Mucosa of gallbladder (tissue), 1 donor: ENCODE data around the gene CHST12. TPM values are rescaled to one million over a fixed set of nuclear protein-coding genes. Genes with fewer than 3 reads are reported as not detected.
"Not testable (repeated sequence)": the region's sequence is repeated elsewhere in the genome, so short reads cannot be mapped to it uniquely, and the experiment has no call there.

Experiments
- DNase-seq: peaks from one replicate; pipeline ENCODE4 v3.0.0-alpha.2; 2020; ENCODE audit warnings: low spot score
- total RNA-seq: library from RNA; stranded (reverse); gene quantifications from one replicate; pipeline ENCODE4 v1.2.1, GENCODE V29; 2021
- donor health status: DM: no; HTN: no; CAD: no.

CHST12 gene
- total RNA-seq, 1 donor from 2014 or later = 26.8 TPM

DNA sequence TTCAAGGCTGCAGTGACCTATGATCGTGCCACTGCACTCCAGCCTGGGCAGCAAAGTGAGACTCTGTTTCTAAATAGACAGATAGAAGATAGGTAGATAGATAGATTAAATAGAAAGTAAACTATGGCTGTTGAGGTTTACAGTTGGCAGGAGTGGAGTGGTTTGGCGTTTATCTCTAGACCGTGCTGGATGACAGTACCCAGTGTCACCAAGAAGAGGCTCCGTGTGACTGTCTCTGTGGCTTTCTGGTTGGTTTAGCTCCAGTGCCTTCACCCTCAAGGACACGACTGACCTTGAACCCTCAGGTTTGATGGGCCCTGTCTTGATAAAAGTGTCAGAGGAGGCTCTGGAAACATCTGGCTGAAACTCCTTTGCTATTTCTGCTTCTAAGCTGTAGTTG lies 31.7 kb downstream of the CHST12 start:
- no peak for DNase-seq

DNA sequence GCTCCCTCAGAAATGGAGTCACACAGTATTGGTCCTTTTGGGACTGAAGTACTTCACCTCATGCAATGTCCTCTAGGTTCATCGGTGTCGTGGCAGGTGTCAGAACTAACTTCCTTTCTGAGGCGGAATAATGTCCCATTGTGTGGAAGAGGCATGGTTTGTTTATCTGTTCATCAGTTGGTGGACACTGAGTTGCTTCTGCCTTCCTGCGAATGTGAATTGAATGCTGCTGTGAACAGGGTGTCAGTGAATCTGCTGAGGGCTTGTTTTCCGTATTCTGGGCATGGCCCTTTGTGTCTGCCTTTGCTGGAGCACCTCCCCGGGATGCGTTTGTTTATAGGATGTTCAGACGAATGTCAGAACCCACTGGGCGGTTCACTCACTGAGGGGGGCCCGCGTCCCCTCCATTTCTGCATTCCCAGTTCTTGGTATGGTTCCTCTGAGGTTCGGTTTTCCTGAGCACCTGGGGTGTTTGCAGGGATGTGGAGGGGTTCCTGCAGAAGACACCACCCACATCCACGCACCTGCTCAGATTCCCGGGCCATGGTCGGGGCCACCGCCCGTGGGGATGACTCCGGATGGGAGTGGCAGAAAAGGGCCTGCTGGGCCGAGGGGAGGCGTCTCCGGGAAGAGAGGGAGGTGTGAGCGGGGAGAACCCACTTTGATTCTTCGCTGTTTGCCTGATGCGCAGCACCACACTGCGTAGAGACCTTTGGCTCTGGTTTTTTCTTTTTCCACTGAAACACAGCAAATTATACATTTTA lies 33.1 kb downstream of the CHST12 start:
- no peak for DNase-seq

DNA sequence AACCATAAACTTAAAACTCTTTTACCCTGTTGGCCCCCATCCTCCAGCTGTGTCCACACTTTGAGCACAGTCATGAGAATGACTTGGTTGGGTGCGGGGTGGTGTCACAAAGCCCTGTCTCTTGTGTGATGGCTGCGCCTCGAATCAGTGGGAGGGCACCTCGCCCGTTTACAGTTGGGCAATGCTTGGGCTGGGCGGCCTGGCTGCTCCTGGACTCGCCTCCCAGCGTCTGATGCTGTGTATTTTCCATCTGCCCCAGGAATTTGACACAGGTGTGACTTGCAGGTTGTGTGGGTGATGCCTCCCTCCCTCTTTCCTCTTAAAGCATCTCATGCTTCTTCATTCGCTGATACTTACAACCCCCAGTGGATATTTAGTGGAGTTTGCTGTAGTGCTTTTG lies 33.7 kb downstream of the CHST12 start:
- no peak for DNase-seq

DNA sequence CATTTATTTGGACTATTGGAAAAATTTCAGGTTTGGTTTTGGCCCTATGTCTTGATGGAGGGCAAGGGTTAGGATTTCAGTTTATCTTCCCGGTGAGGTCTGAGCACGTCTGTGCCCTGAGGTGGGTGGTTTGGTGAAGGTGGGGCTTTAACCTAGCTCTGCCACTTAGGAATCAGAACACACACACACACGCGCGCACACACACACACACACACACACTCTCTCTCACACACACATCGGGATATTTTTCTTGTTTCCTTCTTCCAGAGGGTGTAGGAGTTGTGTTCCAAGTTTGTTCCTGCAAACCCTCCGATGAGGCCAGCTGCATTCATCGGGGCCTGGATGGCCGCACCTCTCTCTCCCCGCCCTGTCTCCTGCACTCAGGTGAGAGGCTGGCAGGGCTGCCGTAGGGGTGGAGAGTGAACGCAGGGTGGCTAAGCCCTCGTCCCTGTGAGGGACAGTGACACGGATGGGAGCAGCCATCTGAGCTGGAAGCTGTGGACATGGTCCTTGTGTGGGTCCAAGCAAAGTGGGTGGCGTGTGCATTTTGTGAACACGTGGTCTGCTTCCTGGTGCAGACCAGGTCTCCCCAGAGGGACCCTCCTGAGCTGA lies 34.2 kb downstream of the CHST12 start:
- DNase-seq = no peak

DNA sequence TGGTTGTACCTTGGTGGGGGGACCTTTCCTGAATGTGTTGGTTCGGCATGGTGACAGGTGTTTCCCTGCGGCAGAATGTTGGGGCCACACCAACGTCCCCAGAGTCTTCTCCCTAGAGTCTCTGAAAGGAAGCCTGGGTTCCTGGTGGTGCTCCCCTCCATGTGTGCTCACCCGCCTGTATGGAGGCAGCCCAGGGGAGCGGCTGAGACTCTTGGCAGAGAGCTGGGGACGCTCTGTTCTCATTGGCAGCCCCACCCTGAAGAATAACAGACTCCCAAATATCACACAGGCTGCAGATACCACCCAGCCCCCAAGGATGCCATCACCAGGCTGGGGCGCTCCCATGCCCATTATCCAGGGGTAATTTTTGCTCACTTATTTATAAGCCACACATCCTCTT lies 34.8 kb downstream of the CHST12 start:
- no peak for DNase-seq

DNA sequence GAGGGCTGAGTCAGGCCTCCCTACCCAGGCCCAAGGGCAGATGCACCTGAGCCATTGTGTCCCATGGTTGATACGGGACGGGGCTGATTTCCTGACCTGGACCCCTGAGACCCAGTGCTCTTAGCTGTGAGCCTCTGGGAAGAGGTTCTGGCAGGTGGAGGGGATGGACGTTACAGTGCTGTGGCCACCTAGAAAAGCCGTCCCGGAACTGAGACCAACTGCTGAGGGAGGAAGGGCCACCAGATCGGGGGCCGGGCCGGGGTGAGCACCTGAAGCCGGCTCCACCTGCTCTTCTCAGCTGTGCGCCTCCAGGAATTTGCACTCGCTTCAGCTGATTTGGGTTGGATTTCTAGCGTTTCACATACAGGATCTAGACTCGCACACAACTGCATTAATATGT lies 35.4 kb downstream of the CHST12 start:
- no peak for DNase-seq

DNA sequence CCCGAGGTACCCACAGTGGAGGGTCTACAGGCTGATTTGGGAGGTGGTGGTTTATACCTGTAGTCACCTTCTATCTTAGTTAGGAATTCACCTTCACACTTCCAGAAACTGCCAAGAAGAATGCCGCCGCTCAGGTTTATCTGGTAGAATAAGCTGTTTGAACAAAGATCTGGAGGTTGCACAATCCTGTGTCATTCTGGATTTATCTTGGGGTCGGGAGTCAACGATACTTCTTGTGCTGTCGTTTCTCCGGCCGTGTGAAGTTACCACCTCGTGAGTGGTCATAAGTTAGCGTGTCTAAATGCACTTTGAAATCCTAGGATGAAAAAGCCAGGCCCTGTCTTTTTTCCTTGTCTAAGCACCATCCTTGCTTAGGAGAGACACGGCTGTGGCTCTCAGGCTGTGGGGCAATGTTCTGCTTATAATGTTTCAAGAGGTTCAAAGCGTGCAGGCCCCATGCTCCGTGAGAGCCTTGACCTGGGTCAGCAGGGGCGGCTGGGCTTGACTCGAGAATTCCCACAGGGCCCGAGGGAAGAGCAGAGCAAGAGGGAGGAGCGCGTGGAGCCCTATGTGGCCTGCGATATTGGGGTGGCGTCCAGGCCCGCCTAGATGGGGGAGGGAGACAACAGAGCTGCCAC lies 37.3 kb downstream of the CHST12 start:
- DNase-seq = peak; percentile 59

DNA sequence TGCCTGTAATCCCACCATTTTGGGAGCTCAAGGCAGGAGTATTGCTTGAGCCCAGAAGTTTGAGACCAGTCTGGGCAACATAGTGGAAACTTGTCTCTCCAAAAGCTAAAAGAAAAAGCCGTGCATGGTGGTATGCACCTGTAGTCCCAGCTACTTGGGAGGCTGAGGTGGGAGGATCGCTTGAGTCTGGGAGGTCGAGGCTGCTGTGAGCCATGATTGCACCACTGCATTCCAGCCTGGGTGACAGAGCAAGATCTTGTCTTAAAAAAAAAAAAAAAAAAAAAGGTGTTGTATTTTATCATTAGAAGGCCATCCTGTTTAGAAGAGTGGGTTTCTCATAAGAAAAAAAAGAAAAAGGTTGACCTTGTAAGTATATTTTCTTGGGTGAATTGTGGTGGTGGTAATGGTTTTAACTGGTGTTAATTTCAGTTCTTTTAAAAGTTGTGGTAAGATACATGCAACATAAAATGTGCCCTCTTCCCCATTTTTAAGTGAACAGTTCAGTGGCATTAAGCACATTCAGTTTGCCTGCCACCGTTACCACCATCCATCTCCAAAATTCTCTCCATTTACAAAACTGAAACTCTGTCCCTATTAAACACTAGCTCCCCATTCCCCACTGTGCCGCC lies 38.1 kb downstream of the CHST12 start:
- no peak for DNase-seq

DNA sequence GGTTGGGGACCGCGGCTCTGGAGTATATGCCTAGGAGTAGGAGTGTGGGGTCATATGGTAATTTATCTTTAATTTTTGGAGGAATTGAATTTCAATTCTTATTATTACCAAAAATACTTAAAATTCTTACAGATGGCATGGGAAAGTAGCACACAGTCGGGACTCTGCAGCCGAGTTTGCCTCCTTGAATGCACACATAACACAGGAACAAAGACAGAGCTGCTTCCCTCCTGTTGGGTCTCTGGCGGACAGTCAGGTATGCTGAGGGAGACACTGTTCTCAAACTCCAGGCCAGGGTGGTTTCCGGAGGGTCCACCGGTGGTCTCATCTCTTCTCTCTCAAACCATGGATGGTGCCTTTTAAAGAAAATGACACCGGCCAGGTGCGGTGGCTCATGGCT lies 40.1 kb downstream of the CHST12 start:
- no peak for DNase-seq

DNA sequence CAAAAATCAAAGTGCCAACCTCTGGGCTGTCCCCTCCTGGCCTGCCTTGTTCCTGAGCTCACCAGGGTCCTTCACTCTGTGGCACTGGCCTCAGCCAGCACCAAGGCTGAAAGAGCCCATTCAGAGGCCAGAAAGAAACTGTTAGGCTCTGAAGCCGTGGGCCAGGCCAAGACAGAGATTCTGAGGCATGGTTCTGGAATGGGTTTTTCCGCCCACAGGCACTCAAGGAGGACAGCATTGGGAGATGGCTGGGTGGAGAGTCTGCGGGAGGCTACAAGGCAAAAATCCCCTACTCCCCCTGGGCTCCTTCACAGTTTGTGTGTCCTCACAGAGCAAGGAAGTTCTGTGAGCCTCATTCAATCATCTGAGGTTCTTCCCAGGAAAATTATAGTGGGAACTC lies 41.1 kb downstream of the CHST12 start:
- DNase-seq = no peak

DNA sequence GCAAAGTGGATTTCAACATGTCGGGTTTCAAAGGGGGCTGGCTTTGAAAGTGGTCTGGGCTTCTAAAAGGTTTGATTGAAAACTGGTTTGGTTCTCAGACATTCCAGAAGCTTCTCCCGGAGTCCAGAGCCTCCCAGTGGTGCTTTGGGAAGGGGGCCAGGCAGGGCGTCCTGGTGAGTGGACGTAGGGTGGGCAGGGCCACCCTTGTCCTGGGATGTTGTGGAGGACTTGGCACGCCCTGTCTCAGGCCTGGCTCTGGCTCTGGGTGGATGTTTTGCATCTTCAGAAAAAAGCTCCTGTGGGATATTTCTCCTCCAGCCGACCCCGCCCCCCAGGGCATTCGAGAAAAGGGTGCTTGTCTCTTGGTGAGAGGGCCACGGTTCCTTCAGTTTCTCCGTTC lies 41.6 kb downstream of the CHST12 start:
- no peak for DNase-seq

DNA sequence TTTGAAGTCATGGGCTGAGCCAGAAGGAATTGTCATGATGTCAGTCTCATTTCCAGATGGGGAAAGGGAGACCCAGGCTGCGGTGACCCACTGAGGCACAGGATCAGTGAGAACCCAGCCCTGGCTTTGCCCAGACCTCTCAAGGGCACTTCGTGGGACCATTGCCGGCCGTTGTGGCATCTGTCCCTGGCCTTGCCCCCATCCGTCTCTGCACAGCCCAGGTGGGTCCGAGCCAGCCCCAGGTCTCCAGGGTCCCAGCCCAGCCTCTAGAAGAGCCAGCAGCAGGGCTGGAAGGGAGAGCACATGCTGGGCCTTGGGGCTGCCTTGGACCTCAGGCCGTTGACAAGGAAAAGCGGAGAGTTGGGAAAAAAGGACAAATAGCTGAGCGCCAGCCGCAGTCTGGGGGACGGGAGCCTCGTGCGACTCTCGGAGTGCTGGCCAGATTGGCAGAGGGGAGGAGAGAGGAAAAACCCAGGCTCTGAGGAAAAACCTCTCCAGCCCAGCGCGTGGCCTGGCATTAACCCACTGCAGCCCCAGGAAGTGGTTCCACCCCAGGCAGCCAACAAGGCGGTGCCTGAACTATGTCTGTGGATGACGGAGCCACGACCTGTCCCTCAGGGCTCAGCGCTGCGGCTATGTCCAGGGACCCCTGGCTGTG lies 42.6 kb downstream of the CHST12 start:
- DNase-seq = no peak

DNA sequence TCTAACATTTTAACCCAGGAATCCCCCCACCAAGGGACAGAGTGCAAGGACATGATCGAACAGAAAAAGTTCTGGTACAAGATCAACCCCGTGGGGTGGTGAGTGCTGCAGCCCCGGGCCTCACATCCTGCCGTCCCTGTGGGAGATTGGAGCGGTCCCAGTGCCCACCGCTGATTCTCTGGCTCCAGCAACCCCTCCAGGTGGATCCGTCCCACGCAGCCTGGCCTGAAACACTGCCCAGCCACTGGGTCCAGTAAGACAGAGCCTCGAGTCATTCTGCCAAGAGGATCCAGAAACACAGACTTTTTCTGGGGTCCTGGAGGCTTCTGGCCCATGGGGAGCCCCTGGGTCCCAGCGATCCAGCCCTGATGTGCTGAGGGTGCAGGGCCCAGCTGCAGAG lies 43.3 kb downstream of the CHST12 start:
- DNase-seq = no peak

DNA sequence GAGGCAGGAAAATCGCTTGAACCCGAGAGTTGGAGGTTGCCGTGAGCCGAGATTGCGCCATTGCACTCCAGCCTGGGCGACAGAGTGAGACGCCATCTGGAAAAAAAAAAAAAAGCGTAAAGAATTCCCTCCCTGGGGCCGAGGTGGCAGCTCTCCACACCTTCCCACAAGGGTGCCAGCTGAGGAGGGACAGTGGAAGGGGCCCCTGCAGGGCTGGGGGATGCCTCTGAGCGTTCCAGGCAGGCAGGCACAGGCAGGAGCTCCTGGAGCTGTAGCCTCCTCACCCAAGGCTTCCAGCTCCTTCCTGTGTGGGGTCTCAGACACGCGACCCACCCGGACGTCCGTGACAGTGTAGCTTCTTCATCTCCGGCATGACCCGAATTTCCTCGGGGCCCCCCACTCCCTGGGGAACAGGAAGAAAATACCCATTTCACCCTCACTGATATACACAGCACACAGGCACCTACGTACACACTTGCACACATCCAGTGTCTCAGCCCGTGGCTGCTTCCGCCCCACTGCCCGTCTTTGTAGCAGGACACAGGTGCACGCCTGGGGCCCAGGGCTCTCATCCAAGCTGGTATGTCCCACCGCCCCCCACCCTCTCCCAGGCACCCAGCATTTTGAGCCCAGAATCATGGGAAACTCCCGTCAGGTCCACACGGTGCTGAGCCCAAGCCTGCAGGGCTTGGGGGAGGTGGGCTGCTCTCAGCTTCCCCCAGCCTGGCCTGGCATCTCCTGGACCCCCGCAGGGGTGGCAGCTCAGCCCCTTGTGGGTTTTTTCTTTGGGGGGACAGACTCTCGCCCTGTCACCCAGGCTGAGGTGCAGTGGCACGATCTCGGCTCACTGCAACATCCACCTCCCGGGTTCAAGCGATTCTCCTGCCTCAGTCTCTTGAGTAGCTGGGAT lies 47.0 kb downstream of the CHST12 start:
- DNase-seq = no peak

DNA sequence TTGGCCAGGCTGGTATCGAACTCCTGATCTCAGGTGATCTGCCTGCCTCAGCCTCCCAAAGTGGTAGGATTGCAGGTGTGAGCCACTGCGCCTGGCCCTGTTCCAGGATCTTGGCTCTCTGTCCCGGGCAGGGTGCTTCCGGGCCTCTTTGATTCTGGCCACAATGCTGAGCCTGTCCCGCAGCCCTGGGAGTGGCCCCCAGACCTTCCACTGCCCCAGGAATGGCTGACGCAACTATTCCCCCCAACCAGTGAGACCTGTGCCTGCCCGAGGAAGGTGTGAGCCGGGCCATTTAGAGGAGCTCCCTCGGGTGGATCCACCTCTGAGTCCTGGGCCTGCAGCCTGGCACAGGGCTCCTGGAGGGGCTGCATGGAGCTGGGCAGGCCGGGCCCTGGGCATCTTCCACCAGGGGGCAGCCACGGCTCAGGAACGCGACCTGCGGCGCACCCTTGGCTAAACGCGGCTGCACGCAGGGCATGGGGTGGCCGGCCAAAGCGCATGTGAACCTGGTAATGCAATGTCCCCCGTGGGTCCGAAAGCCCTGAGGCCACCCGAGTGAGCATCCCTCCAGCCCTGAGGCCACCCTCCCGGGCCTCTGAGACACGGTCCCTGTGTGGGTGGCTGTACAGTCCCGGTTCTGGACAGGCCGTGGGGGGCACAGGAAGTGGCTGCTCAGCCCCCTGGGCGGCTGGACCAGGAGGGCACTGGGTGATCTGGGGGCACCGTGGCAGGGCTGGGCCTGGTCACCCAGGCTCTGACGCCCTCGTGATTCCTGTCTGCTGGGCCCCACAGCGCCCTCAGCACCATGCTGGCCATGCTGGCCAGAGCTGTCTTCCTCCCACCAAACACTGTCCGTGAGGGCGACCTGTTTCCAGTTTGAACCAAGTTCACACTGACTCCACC lies 48.0 kb downstream of the CHST12 start:
- DNase-seq = peak; percentile 84

DNA sequence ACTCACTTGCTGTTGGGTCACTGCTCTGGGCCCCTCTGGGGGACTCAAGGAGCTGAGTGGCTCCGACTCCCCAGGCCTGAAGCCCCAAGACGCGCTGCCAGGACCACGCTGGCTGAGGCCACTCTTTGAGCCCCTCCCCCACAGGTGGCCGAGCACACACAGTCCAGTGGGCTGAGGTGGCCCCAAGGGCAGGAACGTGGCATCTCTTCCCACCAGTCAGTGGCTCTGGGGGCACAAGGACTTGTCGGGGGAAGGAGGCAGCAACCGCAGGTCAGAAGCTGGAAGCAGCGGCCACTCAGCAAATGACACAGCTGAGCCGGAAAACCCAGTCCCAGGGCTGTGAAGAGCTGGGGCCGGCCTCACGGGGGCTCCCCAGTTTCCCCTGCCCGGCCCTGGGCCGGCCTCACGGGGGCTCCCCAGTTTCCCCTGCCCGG lies 48.7 kb downstream of the CHST12 start:
- DNase-seq = no peak

DNA sequence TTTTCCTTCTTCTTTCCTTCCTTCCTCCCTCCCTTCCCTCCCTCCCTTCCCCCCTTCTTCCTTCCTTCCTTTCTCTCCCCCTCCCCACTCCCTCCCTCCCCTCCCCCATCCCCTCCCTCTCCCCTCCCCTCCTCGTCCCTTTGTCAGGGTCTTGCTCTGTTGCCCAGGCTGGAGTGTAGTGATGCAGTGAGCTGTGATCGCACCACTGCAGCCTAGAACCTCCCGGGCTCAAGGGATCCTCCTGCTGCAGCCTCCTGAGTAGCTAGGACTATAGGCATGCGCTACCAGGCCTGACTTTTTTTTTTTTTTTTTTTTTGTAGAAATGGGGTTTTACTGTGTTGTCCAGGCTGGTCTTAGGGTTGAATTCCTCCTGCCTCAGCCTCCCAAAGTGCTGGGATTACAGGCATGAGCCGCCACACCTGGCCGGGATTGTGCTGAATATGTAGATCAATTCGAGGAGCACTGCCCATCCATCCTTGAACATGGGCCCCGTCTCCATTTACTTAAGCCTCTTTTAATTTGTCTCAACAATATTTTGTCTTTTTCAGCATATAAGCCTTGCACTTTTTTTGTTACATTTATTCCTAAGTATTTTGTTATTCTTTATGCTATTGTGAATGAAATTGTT lies 49.3 kb downstream of the CHST12 start:
- DNase-seq = no peak

DNA sequence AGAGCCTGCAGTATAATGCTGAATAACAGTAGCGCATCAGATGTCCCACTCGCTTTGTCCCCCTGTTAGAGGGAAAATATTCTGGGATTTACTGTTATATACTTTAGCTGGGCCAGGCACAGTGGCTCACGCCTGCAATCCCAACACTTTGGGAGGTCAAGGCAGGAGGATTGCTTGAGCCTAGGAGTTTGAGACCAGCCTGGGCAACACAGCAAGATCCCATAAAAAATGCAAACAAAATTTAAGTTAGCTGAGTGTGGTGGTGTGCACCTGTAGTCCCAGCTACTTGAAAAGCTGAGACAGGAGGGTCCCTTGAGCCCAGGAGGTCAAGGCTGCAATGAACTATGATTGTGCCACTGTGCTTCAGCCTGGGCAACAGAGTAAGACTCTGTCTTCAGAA lies 50.4 kb downstream of the CHST12 start:
- DNase-seq = not testable (repeated sequence)

DNA sequence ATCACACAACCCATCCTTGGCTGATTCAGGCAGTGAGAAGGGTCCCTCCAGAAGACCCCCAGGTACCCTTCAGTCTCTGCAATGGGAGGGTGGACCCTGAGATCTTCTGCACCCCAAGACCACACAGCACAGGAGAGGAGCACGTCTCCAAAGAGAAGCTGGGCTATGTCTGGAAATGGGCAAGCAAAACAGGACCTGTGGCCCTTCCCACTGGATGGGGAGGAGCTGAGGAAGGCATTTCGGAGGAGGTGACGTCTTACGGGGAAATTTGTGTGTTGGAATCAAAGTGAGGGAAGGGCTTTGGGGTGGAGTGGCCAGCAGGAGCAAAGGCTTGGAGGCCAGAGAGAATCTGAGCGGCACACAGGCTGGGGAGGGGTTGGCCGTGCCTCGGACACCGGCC lies 56.3 kb downstream of the CHST12 start:
- DNase-seq = no peak

DNA sequence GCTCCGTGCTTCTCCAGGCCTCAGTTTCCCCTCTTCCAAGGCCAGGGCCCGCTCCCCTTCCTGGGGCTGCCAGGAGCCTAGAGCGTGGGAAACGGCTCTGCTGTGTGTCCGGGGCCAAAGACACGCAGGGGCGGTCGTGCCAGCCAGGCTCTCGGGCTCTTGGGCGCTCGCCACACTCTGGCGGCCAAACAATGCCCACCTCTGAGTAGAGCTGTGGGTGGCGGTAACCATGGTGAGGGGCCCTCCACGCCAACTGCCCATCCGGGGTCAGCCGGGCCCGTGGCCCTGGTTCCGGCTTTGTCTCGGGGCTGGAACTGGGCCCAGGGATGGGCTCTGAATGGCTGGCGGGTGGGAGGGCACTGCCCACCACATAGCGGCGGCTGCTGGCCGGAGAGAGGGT lies 56.8 kb downstream of the CHST12 start:
- DNase-seq = no peak
